Activated naive CD4-positive, alpha-beta T cell treated with anti-CD3 and anti-CD28 coated beads, Interleukin-2, amount 50 U/mL, for 24 hours (primary cell): ENCODE data around the gene SERPINE1.
"Not testable (repeated sequence)": the region's sequence is repeated elsewhere in the genome, so short reads cannot be mapped to it uniquely, and the experiment has no call there.

ENCODE experiments used
- H3K27ac Mint-ChIP-seq: one replicate; pipeline ENCODE4 v1.8.0; 2021; ENCODE audit warnings: mild to moderate bottlenecking, mixed read lengths
- H3K27me3 Mint-ChIP-seq: one replicate; pipeline ENCODE4 v1.8.0; 2021; ENCODE audit warnings: mixed read lengths
- H3K36me3 Mint-ChIP-seq: one replicate; pipeline ENCODE4 v1.8.0; 2021; ENCODE audit warnings: mixed read lengths
- H3K4me1 Mint-ChIP-seq: one replicate; pipeline ENCODE4 v1.8.0; 2021; ENCODE audit warnings: mixed read lengths
- H3K4me3 Mint-ChIP-seq: one replicate; pipeline ENCODE4 v1.8.0; 2021; ENCODE audit warnings: mild to moderate bottlenecking, mixed read lengths
- H3K9me3 Mint-ChIP-seq: one replicate; pipeline ENCODE4 v1.8.0; 2021; ENCODE audit warnings: mixed read lengths

Gene SERPINE1

DNA sequence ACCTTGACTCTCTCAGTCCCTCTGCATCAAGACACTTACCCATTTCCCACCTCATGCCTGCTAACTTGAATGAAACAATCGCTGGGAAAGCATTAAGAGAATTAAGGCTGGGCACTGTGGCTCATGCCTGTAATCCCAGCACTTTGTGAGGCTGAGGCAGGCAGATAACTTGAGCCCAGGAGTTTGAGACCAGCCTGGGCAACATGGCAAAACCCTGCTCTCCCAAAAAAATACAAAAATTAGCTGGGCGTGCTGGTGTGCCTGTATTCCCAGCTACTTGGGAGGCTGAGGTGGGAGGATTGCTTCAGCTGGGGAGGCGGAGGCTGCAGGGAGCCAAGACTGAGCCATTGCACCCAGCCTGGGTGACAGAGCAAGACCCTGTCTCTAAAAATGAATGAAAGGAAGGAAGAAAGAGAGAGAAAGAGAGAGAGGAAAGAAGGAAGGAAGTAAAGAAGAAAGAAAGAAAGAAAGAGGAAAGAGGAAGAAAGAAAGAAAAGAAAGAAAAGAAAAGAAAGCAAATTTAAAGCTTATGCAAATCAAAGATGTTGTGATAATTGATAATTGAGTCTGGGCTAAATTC, 646 bp downstream of the SERPINE1 start:
- Mint-ChIP-seq H3K27me3 (peaks cover 29% of the 10 kb centered on the region), H3K27ac (no peak overlapping the region), H3K4me1 (peaks cover 27% of the 10 kb centered on the region), H3K9me3 (no peaks in the 10 kb centered on the region), H3K36me3 (no peaks in the 10 kb centered on the region), H3K4me3 (peak overlapping the region; percentile 30)

DNA sequence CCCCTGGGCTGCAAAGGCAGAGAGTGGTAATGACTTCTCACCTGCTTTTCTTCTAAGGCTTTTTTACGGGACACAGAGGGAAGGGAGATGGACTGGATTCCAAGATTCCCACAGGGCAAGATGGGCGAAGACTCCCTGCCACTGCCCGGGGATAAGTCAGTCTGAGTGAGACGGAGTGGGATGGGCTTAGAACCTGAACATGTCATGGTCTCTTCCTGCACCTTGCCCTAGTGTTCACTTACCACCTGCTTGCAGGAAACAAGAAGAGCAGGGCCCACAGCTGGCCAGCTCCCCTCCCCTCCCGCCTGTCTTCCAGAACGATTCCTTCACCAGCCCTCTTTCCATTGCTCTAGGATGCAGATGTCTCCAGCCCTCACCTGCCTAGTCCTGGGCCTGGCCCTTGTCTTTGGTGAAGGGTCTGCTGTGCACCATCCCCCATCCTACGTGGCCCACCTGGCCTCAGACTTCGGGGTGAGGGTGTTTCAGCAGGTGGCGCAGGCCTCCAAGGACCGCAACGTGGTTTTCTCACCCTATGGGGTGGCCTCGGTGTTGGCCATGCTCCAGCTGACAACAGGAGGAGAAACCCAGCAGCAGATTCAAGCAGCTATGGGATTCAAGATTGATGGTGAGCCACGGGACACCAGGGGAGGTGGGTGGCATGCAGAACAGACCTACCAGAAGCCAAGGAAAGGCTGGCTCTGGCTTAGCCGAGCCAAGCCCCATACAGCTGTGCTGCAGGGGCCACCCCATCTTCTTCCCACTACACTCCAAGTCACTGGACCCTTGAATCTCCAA, 1.3 kb downstream of the SERPINE1 start:
- peaks cover 27% of the 10 kb centered on the region for H3K4me1 Mint-ChIP-seq
- H3K36me3 Mint-ChIP-seq = no peaks in the 10 kb centered on the region
- H3K27ac Mint-ChIP-seq = no peak overlapping the region
- peaks cover 26% of the 10 kb centered on the region for H3K27me3 Mint-ChIP-seq
- H3K9me3 Mint-ChIP-seq = no peaks in the 10 kb centered on the region
- H3K4me3 Mint-ChIP-seq = no peak overlapping the region

DNA sequence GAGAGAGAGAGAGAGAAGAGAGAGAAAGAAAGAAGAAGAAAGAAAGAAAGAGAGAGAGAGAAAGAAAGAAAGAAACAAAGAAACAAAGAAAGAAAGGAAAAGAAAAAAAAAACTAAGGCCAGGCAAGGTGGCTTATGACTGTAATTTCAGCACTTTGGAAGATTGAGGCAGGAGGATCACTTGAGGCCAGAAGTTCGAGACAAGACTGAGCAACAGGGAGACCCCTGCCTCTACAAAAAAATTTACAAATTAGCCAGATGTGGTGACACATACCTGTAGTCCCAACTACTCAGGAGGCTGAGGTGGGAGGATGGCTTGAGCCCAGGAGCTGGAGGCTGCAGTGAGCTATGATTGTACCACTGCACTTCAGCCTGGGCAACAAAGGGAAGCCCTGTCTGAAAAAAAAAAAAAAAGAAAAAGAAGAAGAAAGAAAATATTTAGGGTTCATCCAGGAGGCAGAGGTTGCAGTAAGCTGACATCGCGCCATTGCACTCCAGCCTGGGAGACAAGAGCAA, 2.8 kb downstream of the SERPINE1 start:
- no peak overlapping the region for H3K27ac Mint-ChIP-seq
- no peaks in the 10 kb centered on the region for H3K9me3 Mint-ChIP-seq
- no peaks in the 10 kb centered on the region for H3K36me3 Mint-ChIP-seq
- peaks cover 33% of the 10 kb centered on the region for H3K4me1 Mint-ChIP-seq
- H3K27me3 Mint-ChIP-seq = peaks cover 19% of the 10 kb centered on the region
- H3K4me3 Mint-ChIP-seq = no peak overlapping the region

DNA sequence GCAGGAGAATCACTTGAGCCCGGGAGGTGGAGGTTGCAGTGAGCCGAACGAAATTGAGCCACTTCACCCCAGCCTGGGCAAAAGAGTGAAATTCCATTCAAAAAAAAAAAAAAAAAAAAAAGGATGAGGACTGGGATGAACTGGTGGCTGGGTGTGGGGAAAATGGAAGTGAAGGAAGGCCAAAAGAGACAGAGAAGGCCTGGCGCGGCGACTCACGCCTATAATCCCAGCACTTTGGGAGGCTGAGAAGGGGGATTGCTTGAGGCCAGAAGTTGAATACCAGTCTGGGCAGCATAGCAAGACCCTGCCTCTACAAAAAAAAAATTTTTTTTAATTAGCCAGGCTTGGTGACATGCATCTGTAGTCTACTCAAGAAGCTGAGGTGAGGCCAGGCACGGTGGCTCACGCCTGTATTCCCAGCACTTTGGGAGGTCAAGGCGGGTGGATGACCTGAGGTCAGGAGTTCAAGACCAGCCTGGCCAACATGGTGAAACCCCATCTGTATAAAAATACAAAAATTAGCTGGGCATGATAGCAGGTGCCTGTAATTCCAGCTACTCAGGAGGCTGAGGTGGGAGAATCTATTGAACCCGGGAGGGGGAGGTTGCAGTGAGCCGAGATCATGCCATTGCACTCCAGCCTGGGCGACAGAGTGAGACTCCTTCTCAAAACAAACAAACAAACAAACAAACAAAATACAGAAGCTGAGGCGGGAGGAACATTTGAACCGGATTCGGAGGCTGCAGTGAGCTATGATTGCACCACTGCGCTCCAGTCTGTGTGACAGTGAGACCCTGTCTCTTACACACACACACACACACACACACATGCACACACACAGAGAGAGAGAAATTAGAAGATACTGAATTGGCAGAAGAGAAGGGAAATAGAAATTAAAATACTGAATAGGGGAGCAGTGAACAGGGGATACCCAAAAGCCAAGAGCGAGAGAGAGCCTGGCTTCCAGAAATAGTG, 6.0 kb downstream of the SERPINE1 start:
- not testable (repeated sequence) for H3K9me3 Mint-ChIP-seq, H3K36me3 Mint-ChIP-seq, H3K27me3 Mint-ChIP-seq, H3K27ac Mint-ChIP-seq, H3K4me3 Mint-ChIP-seq
- peaks cover 36% of the 10 kb centered on the region for H3K4me1 Mint-ChIP-seq

DNA sequence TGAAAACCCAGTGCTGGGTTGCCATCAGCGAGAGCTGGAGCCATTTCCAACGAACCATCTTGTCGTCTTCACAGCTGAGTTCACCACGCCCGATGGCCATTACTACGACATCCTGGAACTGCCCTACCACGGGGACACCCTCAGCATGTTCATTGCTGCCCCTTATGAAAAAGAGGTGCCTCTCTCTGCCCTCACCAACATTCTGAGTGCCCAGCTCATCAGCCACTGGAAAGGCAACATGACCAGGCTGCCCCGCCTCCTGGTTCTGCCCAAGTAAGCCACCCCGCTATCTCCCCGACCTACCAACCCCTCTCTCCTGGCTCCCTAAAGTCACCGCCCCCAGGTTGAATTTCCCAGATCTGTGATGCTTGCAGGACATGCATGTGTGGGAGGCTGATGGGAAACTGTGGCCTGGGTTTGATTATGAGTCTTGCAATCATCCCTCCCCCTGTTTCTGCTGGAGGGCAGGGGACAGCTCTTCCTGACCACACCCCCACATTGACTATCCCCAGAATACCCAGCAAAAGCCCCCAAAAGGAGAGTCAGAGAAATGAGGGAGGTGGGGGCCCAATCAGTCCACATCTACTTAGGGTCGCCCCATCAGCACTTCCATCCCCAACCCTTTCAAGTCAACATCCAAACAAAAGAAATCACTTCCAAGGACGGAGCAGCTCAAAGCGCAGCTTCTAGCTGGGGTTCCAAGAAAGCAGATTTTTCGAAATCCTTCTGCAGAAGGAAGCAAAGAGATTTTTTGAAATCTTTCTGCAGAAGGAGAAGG, 6.9 kb downstream of the SERPINE1 start:
- Mint-ChIP-seq H3K27ac (no peak overlapping the region), H3K4me3 (no peak overlapping the region), H3K9me3 (no peaks in the 10 kb centered on the region), H3K27me3 (peaks cover 6% of the 10 kb centered on the region), H3K36me3 (no peaks in the 10 kb centered on the region), H3K4me1 (peaks cover 45% of the 10 kb centered on the region)

DNA sequence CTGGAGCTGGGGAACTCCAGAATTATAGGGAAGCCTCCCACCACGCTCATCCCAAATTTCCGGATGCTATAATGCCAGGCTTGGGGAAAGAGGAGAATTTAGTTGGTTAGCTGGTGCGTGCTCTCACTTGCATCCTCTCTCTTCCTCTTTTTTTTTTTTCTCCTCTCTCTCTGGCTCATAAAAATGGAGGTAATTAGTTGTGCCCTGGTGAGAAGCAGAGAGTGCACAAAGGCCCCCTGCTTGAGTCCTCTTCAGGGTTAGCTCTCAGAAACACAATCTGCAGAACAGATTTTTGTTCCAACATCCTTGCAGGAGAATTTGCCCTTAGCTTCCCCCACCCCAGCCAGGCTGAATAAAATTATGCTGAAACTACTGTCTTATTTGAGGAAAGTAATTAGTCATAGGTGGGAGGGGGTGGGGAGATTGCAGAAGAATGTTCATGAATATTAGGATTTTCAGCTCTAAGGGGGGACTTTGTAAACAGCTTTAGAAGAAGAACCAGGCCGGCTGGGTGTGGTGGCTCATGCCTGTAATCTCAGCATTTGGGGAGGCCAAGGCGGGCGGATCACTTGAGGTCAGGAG, 7.6 kb downstream of the SERPINE1 start:
- H3K9me3 Mint-ChIP-seq = no peaks in the 10 kb centered on the region
- H3K36me3 Mint-ChIP-seq = no peaks in the 10 kb centered on the region
- H3K27ac Mint-ChIP-seq = peak overlapping the region; percentile 12
- H3K4me3 Mint-ChIP-seq = peak overlapping the region; percentile 49
- H3K27me3 Mint-ChIP-seq = peaks cover 6% of the 10 kb centered on the region
- H3K4me1 Mint-ChIP-seq = peaks cover 52% of the 10 kb centered on the region

DNA sequence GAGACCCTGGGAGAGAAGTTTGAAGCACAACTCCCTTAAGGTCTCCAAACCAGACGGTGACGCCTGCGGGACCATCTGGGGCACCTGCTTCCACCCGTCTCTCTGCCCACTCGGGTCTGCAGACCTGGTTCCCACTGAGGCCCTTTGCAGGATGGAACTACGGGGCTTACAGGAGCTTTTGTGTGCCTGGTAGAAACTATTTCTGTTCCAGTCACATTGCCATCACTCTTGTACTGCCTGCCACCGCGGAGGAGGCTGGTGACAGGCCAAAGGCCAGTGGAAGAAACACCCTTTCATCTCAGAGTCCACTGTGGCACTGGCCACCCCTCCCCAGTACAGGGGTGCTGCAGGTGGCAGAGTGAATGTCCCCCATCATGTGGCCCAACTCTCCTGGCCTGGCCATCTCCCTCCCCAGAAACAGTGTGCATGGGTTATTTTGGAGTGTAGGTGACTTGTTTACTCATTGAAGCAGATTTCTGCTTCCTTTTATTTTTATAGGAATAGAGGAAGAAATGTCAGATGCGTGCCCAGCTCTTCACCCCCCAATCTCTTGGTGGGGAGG, 10.8 kb downstream of the SERPINE1 start:
- no peaks in the 10 kb centered on the region for H3K36me3 Mint-ChIP-seq
- peak overlapping the region; percentile 76 for H3K4me3 Mint-ChIP-seq
- peaks cover 66% of the 10 kb centered on the region for H3K4me1 Mint-ChIP-seq
- peak overlapping the region; percentile 92 for H3K27ac Mint-ChIP-seq
- H3K27me3 Mint-ChIP-seq = no peaks in the 10 kb centered on the region
- no peaks in the 10 kb centered on the region for H3K9me3 Mint-ChIP-seq

DNA sequence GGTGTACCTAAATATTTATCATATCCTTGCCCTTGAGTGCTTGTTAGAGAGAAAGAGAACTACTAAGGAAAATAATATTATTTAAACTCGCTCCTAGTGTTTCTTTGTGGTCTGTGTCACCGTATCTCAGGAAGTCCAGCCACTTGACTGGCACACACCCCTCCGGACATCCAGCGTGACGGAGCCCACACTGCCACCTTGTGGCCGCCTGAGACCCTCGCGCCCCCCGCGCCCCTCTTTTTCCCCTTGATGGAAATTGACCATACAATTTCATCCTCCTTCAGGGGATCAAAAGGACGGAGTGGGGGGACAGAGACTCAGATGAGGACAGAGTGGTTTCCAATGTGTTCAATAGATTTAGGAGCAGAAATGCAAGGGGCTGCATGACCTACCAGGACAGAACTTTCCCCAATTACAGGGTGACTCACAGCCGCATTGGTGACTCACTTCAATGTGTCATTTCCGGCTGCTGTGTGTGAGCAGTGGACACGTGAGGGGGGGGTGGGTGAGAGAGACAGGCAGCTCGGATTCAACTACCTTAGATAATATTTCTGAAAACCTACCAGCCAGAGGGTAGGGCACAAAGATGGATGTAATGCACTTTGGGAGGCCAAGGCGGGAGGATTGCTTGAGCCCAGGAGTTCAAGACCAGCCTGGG, 11.4 kb downstream of the SERPINE1 start:
- Mint-ChIP-seq H3K4me3 (peak overlapping the region; percentile 76), H3K36me3 (no peaks in the 10 kb centered on the region), H3K9me3 (no peaks in the 10 kb centered on the region), H3K27ac (peak overlapping the region; percentile 92), H3K27me3 (no peaks in the 10 kb centered on the region), H3K4me1 (peaks cover 69% of the 10 kb centered on the region)

DNA sequence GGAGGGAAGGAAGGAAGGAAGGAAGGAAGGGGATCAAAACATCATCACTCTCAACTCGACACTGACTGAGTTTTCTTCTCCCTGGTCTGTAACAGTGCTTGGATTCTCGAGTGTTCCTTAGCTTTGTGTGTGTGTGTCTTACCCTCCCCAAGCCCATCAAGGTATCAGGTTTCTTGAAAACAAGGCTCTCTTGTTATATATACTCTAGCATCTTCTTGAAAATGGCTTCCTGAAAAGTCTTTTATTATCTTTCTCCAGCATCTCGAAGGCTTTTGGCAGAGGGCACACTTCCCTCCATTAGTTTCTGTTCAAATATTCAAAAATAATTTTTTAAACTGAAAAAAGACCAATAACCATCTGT, 13.4 kb downstream of the SERPINE1 start:
- Mint-ChIP-seq H3K27me3 (peaks cover 4% of the 10 kb centered on the region), H3K4me1 (peaks cover 59% of the 10 kb centered on the region), H3K27ac (no peak overlapping the region), H3K9me3 (no peaks in the 10 kb centered on the region), H3K4me3 (no peak overlapping the region), H3K36me3 (no peaks in the 10 kb centered on the region)

DNA sequence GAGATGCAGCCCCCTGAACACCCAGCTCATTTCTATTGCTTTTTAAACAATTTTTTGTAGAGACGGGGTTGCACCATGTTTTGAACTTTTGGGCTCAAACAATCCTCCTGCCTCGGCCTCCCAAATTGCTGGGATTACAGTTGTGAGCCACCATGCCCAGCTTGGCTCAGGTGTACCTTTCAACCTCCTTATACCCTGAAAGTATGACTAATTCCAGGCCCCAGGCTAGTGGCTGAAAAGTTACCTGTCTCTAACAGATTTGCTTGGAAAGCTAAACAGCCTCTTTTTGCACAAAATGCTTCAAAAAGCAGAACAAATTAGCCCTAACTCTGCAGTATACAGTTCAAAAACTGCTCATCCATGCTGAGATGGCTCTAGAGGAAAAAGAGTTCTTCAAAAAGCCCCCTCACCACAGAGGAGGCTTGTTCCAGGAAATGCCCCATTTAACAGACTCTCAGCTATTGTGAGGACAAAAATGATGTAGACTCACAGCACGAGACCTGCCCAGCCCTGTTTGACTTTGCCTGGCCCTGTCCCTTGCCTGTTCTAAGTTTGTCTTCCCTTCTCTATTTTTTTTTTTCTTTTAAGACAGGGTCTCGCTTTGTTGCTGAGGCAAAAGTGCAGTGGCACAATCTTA, 14.0 kb downstream of the SERPINE1 start:
- Mint-ChIP-seq H3K4me3 (no peak overlapping the region), H3K36me3 (no peaks in the 10 kb centered on the region), H3K27ac (no peak overlapping the region), H3K4me1 (peaks cover 55% of the 10 kb centered on the region), H3K9me3 (no peaks in the 10 kb centered on the region), H3K27me3 (peaks cover 4% of the 10 kb centered on the region)

DNA sequence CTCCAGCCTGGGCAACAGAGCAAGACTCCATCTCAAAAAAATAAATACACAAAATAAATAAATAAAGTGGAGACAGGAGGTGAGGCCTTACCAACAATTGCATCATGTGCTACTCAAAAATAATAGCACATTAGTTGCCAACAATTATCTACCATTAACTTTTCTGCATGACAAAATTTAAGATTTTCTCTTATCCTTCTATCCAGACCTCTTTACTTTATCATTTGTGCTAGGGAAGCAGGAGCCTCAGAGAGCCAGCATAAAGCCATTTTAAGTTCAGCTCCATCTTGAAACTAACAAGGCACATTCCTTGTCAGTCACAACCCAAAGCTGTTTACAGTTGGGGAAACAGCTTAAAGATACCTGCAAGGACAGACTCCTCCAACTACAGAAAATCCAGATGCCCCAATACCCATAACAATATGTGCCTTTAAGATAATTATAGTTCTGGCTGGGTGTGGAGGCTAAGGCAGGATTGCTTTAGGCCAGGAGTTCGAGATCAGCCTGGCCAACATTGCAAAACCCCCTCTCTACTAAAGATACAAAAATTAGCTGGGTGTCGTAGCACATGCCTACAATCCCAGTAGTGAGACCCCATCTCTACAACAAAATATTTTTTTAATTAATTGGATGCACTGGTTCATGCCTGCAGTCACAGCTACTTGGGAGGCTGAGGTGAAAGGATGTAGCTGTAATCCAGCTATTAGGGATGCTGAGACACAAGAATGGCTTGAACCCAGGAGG, 25.2 kb downstream of the SERPINE1 start:
- Mint-ChIP-seq H3K4me3 (no peak overlapping the region), H3K27me3 (peaks cover 9% of the 10 kb centered on the region), H3K4me1 (peaks cover 21% of the 10 kb centered on the region), H3K9me3 (no peaks in the 10 kb centered on the region), H3K27ac (no peak overlapping the region), H3K36me3 (no peaks in the 10 kb centered on the region)

DNA sequence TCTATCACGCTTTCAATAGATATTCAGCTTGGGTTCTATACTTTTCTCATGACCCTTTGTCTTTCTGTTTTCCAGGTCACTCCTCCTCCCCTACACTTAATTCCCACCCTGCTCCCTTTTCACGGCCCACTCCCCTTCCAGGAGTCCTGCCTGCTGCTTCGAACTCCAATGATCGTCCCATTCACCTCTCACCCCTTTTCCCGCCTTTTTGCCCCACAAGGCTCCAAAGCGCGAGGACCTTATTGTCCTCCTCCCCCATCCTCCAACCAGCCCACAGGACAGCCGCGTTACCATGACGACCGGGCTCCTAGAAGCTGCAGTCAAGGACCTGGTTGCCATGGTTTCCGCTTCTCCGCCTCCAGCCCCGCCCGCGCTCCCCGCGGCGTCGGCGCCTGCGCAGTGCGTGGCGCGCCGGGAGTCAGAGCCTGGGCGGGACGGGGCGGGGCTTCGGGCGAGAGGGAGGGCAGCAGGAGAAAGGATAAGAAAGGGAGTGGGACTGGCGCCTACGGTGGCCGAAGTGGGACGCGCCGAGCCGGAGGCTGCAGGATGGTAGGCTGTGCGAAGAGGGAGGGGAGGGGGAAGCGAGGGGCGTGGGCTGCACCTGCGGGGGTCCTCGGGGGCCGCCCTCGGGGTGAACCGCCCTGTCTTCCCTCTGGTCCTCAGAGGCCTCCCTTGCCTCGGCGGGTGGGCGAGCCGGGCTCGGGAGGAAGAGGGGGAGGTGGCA, 27.2 kb downstream of the SERPINE1 start, which contains the start of gene AP1S1:
AP1S1 (plus strand) TSS at position 508 of the 724 bp plus-strand sequence; CDS start at position 547, 39 bp downstream.
- H3K27ac Mint-ChIP-seq = peak within 1 kb of the TSS; percentile 85

More for the DNA sequence above, 27.2 kb downstream of the SERPINE1 start, which contains the start of gene AP1S1:
- H3K27me3 Mint-ChIP-seq = peaks cover 4% of the 10 kb centered on the region
- H3K9me3 Mint-ChIP-seq = no peaks in the 10 kb centered on the region
- H3K4me1 Mint-ChIP-seq = peaks cover 13% of the 10 kb centered on the region
- H3K4me3 Mint-ChIP-seq = peak within 1 kb of the TSS; percentile 85
- peaks cover 3% of the 10 kb centered on the region for H3K36me3 Mint-ChIP-seq
